PFSK-1 (cell line): Measurements from ENCODE around the gene NOP16.

Experiments
- FOXP2 ChIP-seq: optimal IDR thresholded peaks from 2 replicates; pipeline ENCODE3; 2011; ENCODE audit warnings: borderline replicate concordance, control low read depth, inconsistent platforms; ENCODE audit not compliant: insufficient read depth; ENCODE audit errors: extremely low read length, extremely low read depth
- POLR2AphosphoS5 ChIP-seq: IDR thresholded peaks from 2 replicates; pipeline ENCODE4 v1.6.1; 2012; ENCODE audit warnings: low read depth, mild to moderate bottlenecking, control low read depth, low read length, moderate library complexity
- REST ChIP-seq, 2 experiments: IDR thresholded peaks; 2 replicates each; pipeline versions ENCODE4 v1.6.1 to v1.8.0; 2011 to 2012; ENCODE audit warnings: low read depth in 2 of 2, low read length in 2 of 2, control low read depth in 1 of 2, inconsistent platforms in 1 of 2, mild to moderate bottlenecking in 1 of 2, moderate library complexity in 1 of 2; ENCODE audit not compliant: insufficient read depth in 1 of 2
- TAF1 ChIP-seq: IDR thresholded peaks from 2 replicates; pipeline ENCODE4 v1.6.1; 2012; ENCODE audit warnings: low read length, control low read depth, borderline replicate concordance; ENCODE audit not compliant: insufficient read depth

- no peak for TF ChIP-seq POLR2AphosphoS5
- no peak for TF ChIP-seq TAF1
- no peak for TF ChIP-seq REST (IDR thresholded peaks at IDR 0.05; ENCODE audit: insufficient read depth in 1 of 2, low read depth in 2 of 2, low read length in 2 of 2)
- no peak for TF ChIP-seq FOXP2
Measured at GRCh38 chr5:176350416-176350815, 38.0 kb downstream of the NOP16 start.
